Dermis lymphatic vessel endothelial cell (primary cell): ENCODE results near the gene KRTAP20-4. TPM values are rescaled to one million over a fixed set of nuclear protein-coding genes. Genes with fewer than 3 reads are reported as not detected.

Experiments used
- total RNA-seq: library from RNA; depleted of rRNA; stranded (reverse); fragments of >200 nt; gene quantifications from 2 replicates; pipeline ENCODE4 v1.2.1, GENCODE V29; 2014

The KRTAP20-4 gene
- not detected in 2 replicates for total RNA-seq

DNA sequence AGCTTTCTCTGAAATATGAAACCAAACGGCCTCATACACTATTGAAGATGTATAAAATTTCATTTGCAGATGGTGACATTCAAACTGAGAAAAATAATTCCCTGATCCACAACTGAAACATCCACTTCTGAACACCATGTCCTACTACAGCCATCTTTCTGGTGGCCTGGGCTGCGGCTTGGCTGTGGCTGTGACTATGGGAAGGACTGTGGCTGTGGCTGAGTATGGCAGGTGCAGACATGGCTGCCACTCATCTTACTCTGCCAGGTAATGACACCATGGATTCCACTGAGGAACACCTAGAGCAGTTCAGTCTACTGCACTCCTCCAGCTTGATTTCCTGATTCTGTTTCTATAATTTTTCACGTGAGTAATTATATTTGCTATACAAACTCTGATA lies at the start of gene KRTAP20-4:
TSS of gene KRTAP20-4 (plus strand) at position 106 of the 400 bp plus-strand sequence.

DNA sequence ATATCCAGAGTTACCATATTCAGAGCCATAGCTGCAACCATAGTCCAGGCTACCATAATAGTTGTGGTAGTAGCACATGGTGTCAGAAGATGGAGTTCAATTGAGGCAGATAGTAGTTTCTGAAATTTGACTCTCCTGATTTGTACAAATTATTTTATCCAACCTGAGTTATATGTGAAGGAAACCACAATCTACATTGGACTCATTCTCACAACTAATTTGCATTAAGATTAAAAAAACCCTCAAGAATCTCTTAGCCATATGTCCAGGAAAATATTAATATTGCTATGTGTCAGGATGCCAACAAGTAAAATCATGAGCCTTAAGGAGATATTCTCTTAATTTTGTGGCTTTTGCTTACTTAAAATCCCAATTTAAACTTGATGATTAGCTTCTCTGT lies 30.1 kb upstream of the KRTAP20-4 start, which contains the start of gene KRTAP22-2:
TSS of gene KRTAP22-2 (minus strand) at position 101 of the 400 bp plus-strand sequence.

DNA sequence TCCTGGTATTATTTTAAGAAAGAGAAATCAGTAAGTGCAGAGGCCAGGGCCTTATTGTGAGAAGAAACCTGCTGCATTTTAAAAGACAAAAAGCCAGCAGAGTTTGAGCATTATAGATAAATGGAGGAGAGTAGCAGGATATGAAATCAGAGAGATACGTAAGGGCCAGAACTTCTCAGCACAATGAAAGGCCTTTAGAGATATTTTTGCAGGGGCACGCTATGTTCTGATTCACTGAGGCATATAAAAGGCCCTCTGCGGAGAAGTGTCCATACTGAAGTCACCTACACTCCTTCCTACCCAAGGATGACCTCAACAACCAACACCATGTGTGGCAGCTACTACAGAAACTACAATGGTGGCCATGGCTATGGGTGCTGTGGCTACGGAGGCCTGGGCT lies 28.3 kb upstream of the KRTAP20-4 start, which contains the start of gene KRTAP6-3:
TSS of gene KRTAP6-3 (plus strand) at position 301 of the 400 bp plus-strand sequence. CDS start at position 307, 6 bp downstream.

DNA sequence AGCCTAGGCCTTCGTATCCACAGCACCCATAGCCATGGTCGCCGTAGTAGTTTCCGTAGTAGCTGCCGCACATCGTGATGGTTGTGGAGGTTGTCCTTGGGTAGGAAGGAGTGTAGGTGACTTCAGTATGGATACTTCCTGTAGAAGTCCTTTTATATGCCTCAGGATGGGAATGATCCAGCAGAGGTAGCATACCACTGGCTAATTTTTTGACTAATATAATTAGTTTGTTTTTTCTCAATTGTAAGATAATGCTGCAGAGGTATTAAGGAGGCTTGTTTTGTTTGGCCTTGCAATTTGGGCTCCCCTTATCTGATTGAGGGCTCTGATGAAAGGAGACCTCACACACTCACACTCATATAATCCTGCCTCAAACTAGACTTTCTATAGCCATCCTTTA lies 21.6 kb upstream of the KRTAP20-4 start, which contains the start of gene KRTAP6-2:
TSS of gene KRTAP6-2 (minus strand) at position 101 of the 400 bp plus-strand sequence. CDS start at position 73, 28 bp downstream.

DNA sequence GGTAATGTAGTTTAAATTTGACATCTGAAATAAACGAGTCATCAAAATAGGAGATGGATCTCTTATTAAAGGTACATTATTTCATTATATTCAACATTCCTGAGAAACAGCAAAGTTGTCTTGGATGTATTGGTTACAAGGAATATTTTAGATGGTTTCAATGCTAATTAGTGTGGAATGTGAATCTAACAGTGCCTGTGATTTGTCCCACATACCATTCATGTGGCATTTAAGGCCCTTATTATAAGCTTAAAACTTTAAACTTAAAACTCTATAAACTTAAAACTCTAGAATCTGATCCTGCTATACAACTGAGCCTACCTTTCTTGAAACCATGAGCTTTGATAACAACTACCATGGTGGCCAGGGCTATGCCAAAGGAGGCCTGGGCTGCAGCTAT lies 19.6 kb upstream of the KRTAP20-4 start, which contains the start of gene KRTAP22-1:
TSS of gene KRTAP22-1 (plus strand) at position 301 of the 400 bp plus-strand sequence.

DNA sequence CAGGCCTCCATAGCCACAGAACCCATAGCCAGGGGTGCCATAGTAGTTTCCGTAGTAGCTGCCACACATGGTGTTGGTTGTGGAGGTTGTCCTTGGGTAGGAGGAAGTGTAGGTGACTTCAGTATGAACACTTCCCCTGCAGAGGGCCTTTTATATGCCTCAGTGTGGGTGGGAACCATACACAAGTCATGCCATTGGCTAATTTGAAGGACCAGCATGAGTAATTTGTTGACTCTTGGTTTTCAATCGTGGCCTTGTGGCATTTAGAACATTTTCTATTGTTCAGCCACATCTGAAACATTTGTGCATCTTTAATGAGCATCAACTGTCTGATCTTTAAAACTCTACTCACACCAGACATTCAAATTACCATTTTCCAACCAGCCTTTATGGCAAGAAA lies 6.6 kb upstream of the KRTAP20-4 start, which contains the start of gene KRTAP6-1:
TSS of gene KRTAP6-1 (minus strand) at position 95 of the 400 bp plus-strand sequence. CDS start at position 69, 26 bp downstream.

DNA sequence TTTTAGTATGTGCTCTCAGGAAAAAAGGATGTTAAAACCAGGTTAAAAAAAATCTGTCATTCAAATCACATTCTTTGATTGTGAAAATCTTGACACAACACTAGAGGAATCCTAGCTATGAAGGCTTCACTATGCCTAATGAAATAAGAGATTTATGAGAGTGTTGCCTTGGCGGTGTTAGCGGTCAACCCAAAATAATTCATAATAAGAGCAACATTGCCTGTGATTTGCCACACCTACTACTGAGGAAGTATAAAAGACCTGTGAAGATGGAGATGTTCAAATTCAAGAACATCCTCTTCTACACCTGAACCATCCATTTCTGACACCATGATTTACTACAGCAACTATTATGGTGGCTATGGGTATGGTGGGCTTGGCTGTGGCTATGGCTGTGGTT lies 4.3 kb upstream of the KRTAP20-4 start, which contains the start of gene KRTAP20-1:
TSS of gene KRTAP20-1 (plus strand) at position 301 of the 400 bp plus-strand sequence. CDS start at position 331, 30 bp downstream.

DNA sequence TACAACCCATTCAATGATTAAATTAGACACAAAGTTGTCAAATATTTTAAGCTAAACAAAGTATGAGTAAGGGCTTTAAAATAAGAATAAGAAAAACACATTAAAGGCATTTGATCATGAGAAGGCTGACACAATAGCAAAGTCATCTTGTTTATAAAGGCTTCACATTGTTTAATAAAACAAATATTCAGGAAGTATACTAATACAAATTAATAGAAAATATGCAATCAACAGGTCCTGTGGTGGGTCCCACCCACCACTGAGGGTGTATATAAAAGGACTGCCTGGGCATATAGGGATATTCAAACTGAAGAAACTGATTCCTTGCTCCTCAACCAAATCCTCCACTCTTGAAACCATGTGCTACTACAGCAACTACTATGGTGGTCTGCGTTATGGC lies 14.5 kb downstream of the KRTAP20-4 start, which contains the start of gene KRTAP20-2:
TSS of gene KRTAP20-2 (plus strand) at position 301 of the 400 bp plus-strand sequence. CDS start at position 359, 58 bp downstream.

DNA sequence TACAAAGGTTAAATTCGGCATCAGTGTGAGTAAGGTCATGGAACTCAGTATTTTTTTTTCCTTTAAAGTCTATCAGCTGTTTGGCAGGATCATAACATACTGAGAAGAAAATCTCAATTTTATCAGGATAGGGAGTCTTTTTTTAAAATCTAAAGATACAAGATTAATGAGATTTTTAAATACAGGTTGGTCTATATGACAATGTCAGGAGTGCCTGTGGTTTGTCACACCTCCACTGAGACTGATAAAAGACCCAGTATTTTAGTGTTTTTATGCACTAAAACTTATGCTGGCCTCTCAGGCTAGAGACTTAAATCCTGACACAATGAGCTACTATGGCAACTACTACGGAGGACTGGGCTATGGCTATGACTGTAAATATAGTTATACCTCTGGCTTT lies 22.1 kb downstream of the KRTAP20-4 start, which contains the start of gene KRTAP20-3:
TSS of gene KRTAP20-3 (plus strand) at position 301 of the 400 bp plus-strand sequence.

Other genes starting within 250 kb of the KRTAP20-4 start
- gene KRTAP13-2, start 248.4 kb upstream of the KRTAP20-4 start, total RNA-seq, result not detected in 2 replicates
- gene KRTAP13-1, start 224.6 kb upstream of the KRTAP20-4 start, total RNA-seq, result not detected in 2 replicates
- gene KRTAP13-3, start 194.7 kb upstream of the KRTAP20-4 start, total RNA-seq, result not detected in 2 replicates
- not detected in 2 replicates for gene KRTAP13-4, start 190.4 kb upstream of the KRTAP20-4 start, total RNA-seq
- not detected in 2 replicates for gene KRTAP15-1, start 180.4 kb upstream of the KRTAP20-4 start, total RNA-seq
- gene KRTAP19-1, start 140.3 kb upstream of the KRTAP20-4 start, total RNA-seq, result not detected in 2 replicates
- gene KRTAP19-2, start 133.2 kb upstream of the KRTAP20-4 start, total RNA-seq, result not detected in 2 replicates
- gene KRTAP19-3, start 128.6 kb upstream of the KRTAP20-4 start, total RNA-seq, result not detected in 2 replicates
- gene KRTAP19-4, start 123.5 kb upstream of the KRTAP20-4 start, total RNA-seq, result not detected in 2 replicates
- gene KRTAP19-5, start 118.5 kb upstream of the KRTAP20-4 start, total RNA-seq, result not detected in 2 replicates
- not detected in 2 replicates for gene KRTAP19-6, start 78.8 kb upstream of the KRTAP20-4 start, total RNA-seq
- gene KRTAP19-7, start 59.3 kb upstream of the KRTAP20-4 start, total RNA-seq, result not detected in 2 replicates
- gene KRTAP22-2, start 30.2 kb upstream of the KRTAP20-4 start, total RNA-seq, result not detected in 2 replicates
- gene KRTAP6-3, start 28.2 kb upstream of the KRTAP20-4 start, total RNA-seq, result not detected in 2 replicates
- not detected in 2 replicates for gene KRTAP6-2, start 21.7 kb upstream of the KRTAP20-4 start, total RNA-seq
- not detected in 2 replicates for gene KRTAP22-1, start 19.5 kb upstream of the KRTAP20-4 start, total RNA-seq
- not detected in 2 replicates for gene KRTAP6-1, start 6.7 kb upstream of the KRTAP20-4 start, total RNA-seq
- gene KRTAP20-1, start 4.2 kb upstream of the KRTAP20-4 start, total RNA-seq, result not detected in 2 replicates
- gene KRTAP20-2, start 14.6 kb downstream of the KRTAP20-4 start, total RNA-seq, result not detected in 2 replicates
- gene KRTAP20-3, start 22.2 kb downstream of the KRTAP20-4 start, total RNA-seq, result not detected in 2 replicates
- gene KRTAP21-3, start 98.2 kb downstream of the KRTAP20-4 start, total RNA-seq, result not detected in 2 replicates
- not detected in 2 replicates for gene KRTAP21-2, start 126.6 kb downstream of the KRTAP20-4 start, total RNA-seq
- not detected in 2 replicates for gene KRTAP21-1, start 134.8 kb downstream of the KRTAP20-4 start, total RNA-seq
- not detected in 2 replicates for gene KRTAP8-1, start 192.6 kb downstream of the KRTAP20-4 start, total RNA-seq
- not detected in 2 replicates for gene KRTAP7-1, start 209.1 kb downstream of the KRTAP20-4 start, total RNA-seq